Ascending aorta (tissue), 2 donors: ENCODE results near the gene ACTR1A. TPM values are rescaled to one million over a fixed set of nuclear protein-coding genes. Genes with fewer than 3 reads are reported as not detected.

ENCODE experiments used
- DNase-seq, 2 donors: peaks; one replicate each; pipeline ENCODE4 v3.0.0-alpha.2; 2019; ENCODE audit warnings: low spot score in 2 of 2
- H3K27ac ChIP-seq, 2 donors: fragments of 200-600 bp; sonication (generic); one replicate each; pipeline ENCODE4 v1.5.1; 2016 to 2017; ENCODE audit warnings: mild to moderate bottlenecking in 1 of 2
- H3K27me3 ChIP-seq: fragments of 200-600 bp; sonication (generic); one replicate; pipeline ENCODE4 v1.5.1; 2017
- H3K36me3 ChIP-seq, 2 donors: fragments of 200-600 bp; sonication (generic); one replicate each; pipeline ENCODE4 v1.5.1; 2016
- H3K4me1 ChIP-seq, 2 donors: fragments of 200-600 bp; sonication (generic); one replicate each; pipeline ENCODE4 v1.5.1; 2016 to 2017; ENCODE audit warnings: mild to moderate bottlenecking in 1 of 2
- H3K4me3 ChIP-seq, 2 donors: fragments of 200-600 bp; sonication (generic); one replicate each; pipeline ENCODE4 v1.5.1; 2016 to 2017; ENCODE audit warnings: mild to moderate bottlenecking in 1 of 2
- H3K9me3 ChIP-seq, 2 donors: fragments of 200-600 bp; sonication (generic); one replicate each; pipeline ENCODE4 v1.5.1; 2016
- intact Hi-C: fragments of 100-400 bp; cut with DNase I; formaldehyde crosslinking; loops from one replicate; pipeline ENCODE4 v1.15.1; 2023
- total RNA-seq: library from RNA; depleted of rRNA; stranded (reverse); fragments of >200 nt; gene quantifications from one replicate; pipeline ENCODE4 v1.1.0, GENCODE V29; 2016
- TF ChIP-seq, protein P1 (sequence below), 3 experiments: fragments of 200-600 bp in 2 of 3; fragments of 450-650 bp in 1 of 3; sonication (generic) in 2 of 3; IDR thresholded peaks; one replicate each; pipeline ENCODE4 v1.5.1; 2016 to 2019; ENCODE audit warnings: antibody characterized with exemption in 3 of 3, mild to moderate bottlenecking in 1 of 3, moderate library complexity in 1 of 3

ACTR1A gene
- total RNA-seq, 1 donor from 2014 or later = 200 TPM

GRCh38 chr10:102453502-102453901 lies 49.0 kb downstream of the ACTR1A start:
- Histone ChIP-seq H3K27me3 (no peaks in the 10 kb centered on the region), H3K4me1 (peaks cover 5 to 12% of the 10 kb centered on the region in 2 donors), H3K4me3 (no peak overlapping the region), H3K27ac (peak overlapping the region; percentile 21 to 54), H3K36me3 (no peaks in the 10 kb centered on the region), H3K9me3 (no peaks in the 10 kb centered on the region)
- no peak for DNase-seq
- intact Hi-C loops = no loop called here
- TF ChIP-seq, protein P1, sequence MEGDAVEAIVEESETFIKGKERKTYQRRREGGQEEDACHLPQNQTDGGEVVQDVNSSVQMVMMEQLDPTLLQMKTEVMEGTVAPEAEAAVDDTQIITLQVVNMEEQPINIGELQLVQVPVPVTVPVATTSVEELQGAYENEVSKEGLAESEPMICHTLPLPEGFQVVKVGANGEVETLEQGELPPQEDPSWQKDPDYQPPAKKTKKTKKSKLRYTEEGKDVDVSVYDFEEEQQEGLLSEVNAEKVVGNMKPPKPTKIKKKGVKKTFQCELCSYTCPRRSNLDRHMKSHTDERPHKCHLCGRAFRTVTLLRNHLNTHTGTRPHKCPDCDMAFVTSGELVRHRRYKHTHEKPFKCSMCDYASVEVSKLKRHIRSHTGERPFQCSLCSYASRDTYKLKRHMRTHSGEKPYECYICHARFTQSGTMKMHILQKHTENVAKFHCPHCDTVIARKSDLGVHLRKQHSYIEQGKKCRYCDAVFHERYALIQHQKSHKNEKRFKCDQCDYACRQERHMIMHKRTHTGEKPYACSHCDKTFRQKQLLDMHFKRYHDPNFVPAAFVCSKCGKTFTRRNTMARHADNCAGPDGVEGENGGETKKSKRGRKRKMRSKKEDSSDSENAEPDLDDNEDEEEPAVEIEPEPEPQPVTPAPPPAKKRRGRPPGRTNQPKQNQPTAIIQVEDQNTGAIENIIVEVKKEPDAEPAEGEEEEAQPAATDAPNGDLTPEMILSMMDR (IDR thresholded peaks at IDR 0.05) = no peak

DNA sequence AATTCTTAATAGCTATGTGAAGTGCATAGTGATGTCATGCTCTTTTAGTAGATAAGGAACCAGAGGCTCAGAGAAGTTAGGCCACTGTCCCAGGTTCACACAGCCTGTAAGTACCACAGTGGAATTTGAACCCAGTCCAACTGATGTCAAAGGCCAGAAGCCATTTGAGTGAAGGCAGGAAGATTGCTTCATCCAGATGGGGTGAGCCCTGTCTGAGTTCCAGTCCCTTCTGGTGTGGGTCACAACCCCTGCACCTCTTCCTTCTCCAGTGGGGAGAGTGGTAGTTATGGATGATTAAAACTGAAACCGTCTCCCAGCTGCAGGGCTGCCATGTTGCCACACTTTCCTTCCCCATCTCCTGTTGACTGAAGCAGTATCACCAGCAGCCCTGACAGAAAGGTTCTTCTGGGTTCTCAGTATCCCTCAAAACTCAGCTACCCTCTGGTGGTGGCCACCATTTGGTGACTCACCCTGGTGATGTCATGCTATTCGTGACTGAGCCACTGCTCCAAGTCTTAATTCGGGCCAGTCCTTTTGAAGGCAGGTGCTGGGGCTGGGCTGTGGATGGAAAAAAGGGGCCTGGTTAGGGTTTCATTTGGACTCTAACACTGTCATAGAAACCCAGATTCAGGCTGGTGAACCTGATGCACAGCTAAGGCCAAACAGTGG lies 49.7 kb downstream of the ACTR1A start:
- H3K36me3 ChIP-seq = no peaks in the 10 kb centered on the region
- peak; percentile 51 to 78 for DNase-seq
- H3K27ac ChIP-seq = peak overlapping the region; percentile 21 to 54
- H3K4me3 ChIP-seq = no peak overlapping the region
- H3K27me3 ChIP-seq = no peaks in the 10 kb centered on the region
- TF ChIP-seq, protein P1 (IDR thresholded peaks at IDR 0.05) = no peak
- intact Hi-C loops = no loop called here
- H3K9me3 ChIP-seq = no peaks in the 10 kb centered on the region
- H3K4me1 ChIP-seq = peaks cover 5 to 12% of the 10 kb centered on the region in 2 donors

DNA sequence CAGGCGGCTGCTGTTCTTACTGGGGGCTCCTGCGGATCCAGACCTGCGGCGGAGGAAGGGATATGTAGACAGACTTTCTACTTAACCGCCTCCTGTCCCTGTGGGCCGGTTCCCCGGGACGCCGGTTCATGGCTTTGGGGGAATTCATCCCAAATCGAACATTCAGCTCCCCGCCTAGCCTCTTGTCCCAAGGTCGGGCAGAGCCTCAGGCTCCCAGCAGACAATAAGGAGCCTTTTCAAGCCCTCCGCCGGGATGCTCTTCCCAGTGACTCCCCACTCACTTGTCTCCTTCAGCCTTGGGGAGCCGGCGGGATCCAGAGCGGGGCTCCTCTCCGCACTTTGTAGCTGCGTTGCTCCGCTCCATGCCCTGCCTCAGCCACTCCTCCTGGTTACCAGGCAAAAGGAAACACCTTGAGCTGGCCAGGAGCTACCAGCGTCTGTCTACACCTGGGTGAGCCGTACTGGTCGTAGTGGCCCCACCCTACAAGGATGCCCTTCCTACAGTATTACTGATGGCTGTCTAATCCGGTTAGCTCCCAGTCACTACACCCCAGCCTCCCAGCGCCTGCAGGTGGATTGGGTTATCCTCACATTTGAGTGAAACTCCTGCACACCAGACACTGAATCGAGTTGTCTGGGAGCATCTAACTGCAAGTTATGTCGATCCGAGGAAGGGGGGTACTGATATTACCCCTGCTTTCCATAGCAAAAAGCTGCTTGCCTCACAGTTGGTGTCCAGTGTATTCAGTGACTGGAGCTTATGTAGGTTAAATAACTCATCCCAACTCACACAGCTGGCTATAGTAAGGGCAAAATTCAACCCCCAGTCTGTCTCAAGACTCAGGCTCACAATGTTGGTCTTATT lies 51.2 kb downstream of the ACTR1A start, which contains the start of gene C10orf95:
Gene C10orf95 (minus strand): TSS at position 439 of the 865 bp plus-strand sequence. CDS start 450 bp downstream, outside the sequence.
- H3K9me3 ChIP-seq = no peaks in the 10 kb centered on the region
- intact Hi-C loops = loop anchor here (2.0 kb wide), 1 partner anchor 51 kb away; the partner anchor contains the start of genes ACTR1A and SUFU
- TF ChIP-seq, protein P1 (IDR thresholded peaks at IDR 0.05) = no peak
- H3K4me1 ChIP-seq = peaks cover 5 to 12% of the 10 kb centered on the region in 2 donors
- H3K36me3 ChIP-seq = no peaks in the 10 kb centered on the region
- H3K27me3 ChIP-seq = no peaks in the 10 kb centered on the region
- H3K27ac ChIP-seq = peak within 1 kb of the TSS; percentile 77 to 87
- DNase-seq = no peak
- H3K4me3 ChIP-seq = peak within 1 kb of the TSS; percentile 89 to 94

GRCh38 chr10:102450374-102451104 lies 52.0 kb downstream of the ACTR1A start:
- H3K27ac ChIP-seq = peak overlapping the region; percentile 77 to 87
- H3K4me3 ChIP-seq = peak overlapping the region; percentile 89 to 94
- peak in 1 of 2 donors; percentile 89 for DNase-seq
- no peaks in the 10 kb centered on the region for H3K27me3 ChIP-seq
- peaks cover 5 to 12% of the 10 kb centered on the region in 2 donors for H3K4me1 ChIP-seq
- H3K9me3 ChIP-seq = no peaks in the 10 kb centered on the region
- TF ChIP-seq, protein P1 (IDR thresholded peaks at IDR 0.05) = peak in 1 of 3 experiments; percentile 13
- intact Hi-C loops = loop anchor here (1.0 to 2.0 kb wide), 3 partner anchors 11 to 52 kb away; partner anchors contain the start of genes ACTR1A, CUEDC2 and SUFU
- H3K36me3 ChIP-seq = no peaks in the 10 kb centered on the region

DNA sequence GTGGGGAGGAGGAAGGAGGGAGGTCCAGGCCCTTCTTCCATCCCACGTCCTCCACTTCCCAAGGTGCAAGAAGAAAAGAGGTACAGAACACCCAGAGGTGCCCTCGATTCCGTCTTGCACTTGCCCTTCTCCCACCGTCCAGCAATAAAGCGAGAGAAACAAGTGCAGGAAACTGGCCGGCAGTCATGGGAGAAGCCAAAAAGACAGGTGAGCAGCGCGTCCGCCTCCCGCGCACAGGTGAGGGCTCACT lies 52.5 kb downstream of the ACTR1A start:
- Histone ChIP-seq H3K27me3 (no peaks in the 10 kb centered on the region), H3K4me1 (peaks cover 5 to 12% of the 10 kb centered on the region in 2 donors)
- intact Hi-C loops = loop anchor here (1.0 to 2.0 kb wide), 3 partner anchors 11 to 53 kb away; partner anchors contain the start of genes ACTR1A, CUEDC2 and SUFU

More for the DNA sequence above, 52.5 kb downstream of the ACTR1A start:
- no peaks in the 10 kb centered on the region for H3K36me3 ChIP-seq
- no peaks in the 10 kb centered on the region for H3K9me3 ChIP-seq
- H3K4me3 ChIP-seq = peak overlapping the region; percentile 89 to 94
- H3K27ac ChIP-seq = peak overlapping the region; percentile 42 to 87
- TF ChIP-seq, protein P1 (IDR thresholded peaks at IDR 0.05) = no peak
- no peak for DNase-seq
